ENCODE measurements around the gene LY6G5B.

DNA sequence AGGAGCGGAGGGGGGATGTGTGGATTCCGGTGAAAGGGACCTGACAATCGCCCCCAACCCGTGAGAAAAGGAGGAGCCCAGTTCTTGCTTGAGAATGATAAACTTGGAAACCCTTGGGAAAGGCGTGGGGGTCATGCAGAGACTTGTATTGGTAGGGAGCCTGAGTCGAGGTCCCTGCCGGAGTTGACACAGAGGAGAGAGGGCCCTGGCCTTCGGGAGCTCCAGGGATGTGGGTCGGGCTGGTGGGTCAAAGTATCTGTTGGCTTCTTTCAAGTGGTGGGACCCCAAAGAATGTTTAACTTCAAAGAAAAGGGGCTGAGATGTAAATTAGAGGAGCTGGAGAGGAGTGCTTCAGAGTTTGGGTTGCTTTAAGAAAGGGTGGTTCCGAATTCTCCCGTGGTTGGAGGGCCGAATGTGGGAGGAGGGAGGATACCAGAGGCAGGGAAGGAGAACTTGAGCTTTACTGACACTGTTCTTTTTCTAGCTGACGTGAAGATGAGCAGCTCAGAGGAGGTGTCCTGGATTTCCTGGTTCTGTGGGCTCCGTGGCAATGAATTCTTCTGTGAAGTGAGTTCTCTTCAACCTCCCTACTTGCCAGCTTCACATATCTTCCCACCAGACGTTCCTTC, 3.3 kb upstream of the LY6G5B start:
- no peak for TF ChIP-seq POLR2A (IDR thresholded peaks at IDR 0.05; ENCODE audit: low read depth, low read length)
- no peak for TF ChIP-seq POLR2AphosphoS5 (IDR thresholded peaks at IDR 0.05; ENCODE audit: low read depth, low read length)
- TF ChIP-seq SPI1 (IDR thresholded peaks at IDR 0.05; ENCODE audit: low read depth, low read length): no peak
- no peak for TF ChIP-seq TAF1 (IDR thresholded peaks at IDR 0.05; ENCODE audit: low read depth, low read length)
